NCI-H69 (cell line): ENCODE measurements around the gene FAM24A.
"Not testable (repeated sequence)": the region's sequence is repeated elsewhere in the genome, so short reads cannot be mapped to it uniquely, and the experiment has no call there.

ENCODE experiments used
- DNase-seq: peaks from one replicate; lab custom pipeline; 2025; lab: John Stamatoyannopoulos, UW

Gene FAM24A, protein sequence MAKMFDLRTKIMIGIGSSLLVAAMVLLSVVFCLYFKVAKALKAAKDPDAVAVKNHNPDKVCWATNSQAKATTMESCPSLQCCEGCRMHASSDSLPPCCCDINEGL

GRCh38 chr10:122910310-122910709, at the start of gene FAM24A:
Gene FAM24A, plus strand, starts transcription at chr10:122910610. Its CDS starts 1,025 bp downstream, at chr10:122911635.
- no peak for DNase-seq

GRCh38 chr10:122861711-122862161, 48.7 kb upstream of the FAM24A start:
- DNase-seq = no peak

DNA sequence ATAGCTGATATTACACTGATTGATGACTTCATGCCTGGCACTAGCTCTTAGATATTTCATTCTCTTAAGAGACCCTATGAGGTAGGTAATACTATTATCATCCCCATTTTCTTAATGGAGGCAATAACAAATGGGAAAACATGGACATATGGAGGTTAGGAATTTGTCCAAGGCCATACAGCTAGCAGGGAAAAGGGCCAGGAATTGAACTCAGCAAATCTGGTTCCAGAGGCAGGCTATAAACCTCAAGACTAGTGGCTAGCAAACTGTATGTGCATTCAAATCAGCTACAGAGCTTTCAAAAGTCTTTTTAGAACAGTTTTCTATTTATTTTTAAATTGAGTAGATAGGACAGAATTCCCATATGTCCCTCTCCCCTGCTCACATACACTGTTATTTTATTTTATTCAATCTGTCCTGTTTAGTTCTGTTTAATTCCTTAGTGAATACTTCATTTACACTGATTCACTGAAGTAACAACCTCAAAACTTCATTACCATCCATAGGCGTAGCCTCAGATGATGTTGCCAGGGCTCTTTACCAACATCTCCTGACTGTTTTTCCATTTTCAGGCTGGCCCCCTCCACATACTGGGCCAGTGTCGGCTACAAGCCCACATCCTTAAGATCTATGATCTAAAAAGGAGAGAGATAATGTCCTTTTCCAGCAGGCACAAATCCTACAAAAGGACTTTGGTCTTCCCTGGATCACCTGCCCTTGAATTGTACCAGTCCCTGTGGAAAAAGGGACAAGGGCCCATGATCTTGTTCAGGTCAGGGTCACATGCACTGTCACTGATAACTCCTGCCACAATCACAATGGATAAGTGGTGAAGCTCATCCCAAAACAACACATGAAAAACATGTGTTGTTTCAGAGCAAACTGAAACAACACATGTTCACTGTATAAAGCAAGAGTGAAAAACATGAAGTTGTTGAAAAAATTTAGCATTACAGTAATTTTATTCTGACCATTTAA, 46.9 kb upstream of the FAM24A start:
- DNase-seq = no peak

GRCh38 chr10:122864194-122864592, 46.2 kb upstream of the FAM24A start:
- DNase-seq = no peak

GRCh38 chr10:122864901-122865300, 45.5 kb upstream of the FAM24A start:
- no peak for DNase-seq

- DNase-seq = not testable (repeated sequence)
Measured at GRCh38 chr10:122866757-122867482, 43.5 kb upstream of the FAM24A start.

DNA sequence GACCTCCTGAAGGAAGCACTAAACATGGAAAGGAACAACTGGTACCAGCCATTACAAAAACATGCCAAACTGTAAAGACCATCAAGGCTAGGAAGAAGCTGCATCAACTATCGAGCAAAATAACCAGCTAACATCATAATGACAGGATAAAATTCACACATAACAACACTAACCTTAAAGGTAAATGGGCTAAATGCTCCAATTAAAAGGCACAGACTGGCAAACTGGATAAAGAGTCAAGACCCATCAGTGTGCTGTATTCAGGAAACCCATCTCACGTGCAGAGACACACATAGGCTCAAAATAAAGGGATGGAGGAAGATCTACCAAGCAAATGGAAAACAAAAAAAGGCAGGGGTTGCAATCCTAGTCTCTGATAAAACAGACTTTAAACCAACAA, 41.6 kb upstream of the FAM24A start:
- DNase-seq = not testable (repeated sequence)

GRCh38 chr10:122871947-122872346, 38.5 kb upstream of the FAM24A start:
- not testable (repeated sequence) for DNase-seq

DNA sequence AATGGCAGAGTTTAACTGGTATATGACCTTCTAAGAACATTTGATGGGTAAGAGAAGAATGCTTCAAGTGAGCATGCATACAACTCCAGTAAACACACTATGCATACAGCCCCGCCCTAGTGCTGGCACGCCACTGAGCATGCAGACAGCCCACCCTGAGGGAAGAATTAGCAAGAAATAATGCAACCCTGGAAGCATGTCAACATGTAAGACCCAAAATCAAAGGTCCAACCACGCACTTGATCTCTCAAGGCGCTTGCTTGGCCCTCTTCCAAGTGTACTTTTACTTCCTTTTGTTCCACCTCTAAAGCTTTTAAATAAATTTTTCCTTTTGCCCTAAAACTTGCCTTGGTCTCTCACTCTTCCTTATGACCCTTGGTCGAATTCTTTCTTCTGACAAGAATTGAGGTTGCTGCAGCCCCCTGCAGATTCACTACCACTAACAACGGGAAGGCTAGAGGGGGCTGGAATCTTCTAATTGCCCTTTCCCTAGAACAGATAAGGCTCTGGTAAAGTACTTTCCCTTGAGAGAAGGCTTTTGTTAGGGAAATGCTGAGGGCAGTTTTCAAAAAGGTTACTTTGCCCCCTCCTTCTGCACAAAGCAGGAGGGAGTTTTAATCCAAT, 34.5 kb upstream of the FAM24A start:
- no peak for DNase-seq

GRCh38 chr10:122876467-122876855, 33.9 kb upstream of the FAM24A start:
- DNase-seq = no peak

DNA sequence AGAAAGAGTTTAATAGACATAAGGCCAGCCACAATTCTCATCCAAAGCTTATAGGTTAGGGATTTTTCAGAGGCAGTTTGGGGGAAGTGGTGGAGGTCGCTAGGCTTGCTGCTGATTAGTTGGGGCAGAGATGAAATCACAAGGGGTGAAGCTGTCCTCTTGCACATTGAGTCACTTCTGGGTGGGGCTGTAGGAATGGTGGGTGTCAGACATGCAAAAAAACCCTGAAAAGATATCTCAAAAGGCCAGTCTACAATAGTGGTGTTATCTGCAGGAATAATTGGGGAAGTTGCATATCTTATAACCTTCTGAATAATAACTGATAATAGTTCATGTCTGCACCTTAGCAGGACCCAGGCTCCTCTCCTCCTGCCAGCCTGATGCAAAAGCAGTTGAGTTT, 33.1 kb upstream of the FAM24A start:
- DNase-seq = no peak

- DNase-seq = no peak
Measured at GRCh38 chr10:122878799-122879338, 31.5 kb upstream of the FAM24A start.

- DNase-seq = peak; percentile 86
Measured at GRCh38 chr10:122879339-122880273, 30.8 kb upstream of the FAM24A start, which contains the start of gene FAM24B. Gene FAM24B, minus strand, starts transcription at chr10:122879581. Its CDS starts 29,066 bp downstream, at chr10:122850515.

DNA sequence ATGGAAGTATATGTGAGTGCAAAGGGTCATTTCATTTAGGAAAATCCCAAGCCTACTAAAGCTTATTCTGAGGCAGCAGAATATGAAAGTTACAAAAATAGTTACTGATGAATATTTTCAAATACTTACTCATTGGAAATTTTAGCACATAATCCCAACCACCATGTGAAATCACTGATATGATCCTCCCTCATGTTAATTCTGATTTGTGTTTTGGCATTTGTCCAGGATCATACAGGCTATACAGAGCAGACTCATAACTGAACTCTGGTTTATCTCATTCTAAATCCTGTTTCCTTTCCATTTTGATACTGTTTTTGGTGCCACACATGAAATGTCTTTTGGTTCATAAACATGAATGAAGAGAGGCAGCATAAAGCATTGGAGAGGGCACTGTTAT, 27.6 kb upstream of the FAM24A start:
- no peak for DNase-seq

GRCh38 chr10:122884166-122884565, 26.2 kb upstream of the FAM24A start:
- no peak for DNase-seq

- DNase-seq = no peak
Measured at GRCh38 chr10:122894261-122894944, 16.0 kb upstream of the FAM24A start.

DNA sequence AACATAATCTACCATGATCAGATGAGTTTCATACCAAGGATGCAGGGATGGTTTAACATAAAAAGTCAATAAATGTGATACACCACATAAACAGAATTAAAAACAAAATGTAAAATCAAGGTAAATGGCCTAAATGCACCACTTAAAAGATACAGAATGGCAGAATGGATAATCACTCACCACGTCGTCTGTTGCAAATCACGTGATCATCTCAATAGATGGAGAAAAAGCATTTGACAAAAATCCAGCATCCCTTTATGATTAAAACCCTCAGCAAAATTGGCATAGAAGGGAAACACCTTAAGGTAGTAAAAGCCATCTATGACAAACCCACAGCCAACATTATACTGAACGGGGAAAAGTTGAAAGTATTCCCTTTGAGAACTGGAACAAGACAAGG, 6.5 kb upstream of the FAM24A start:
- DNase-seq = not testable (repeated sequence)

DNA sequence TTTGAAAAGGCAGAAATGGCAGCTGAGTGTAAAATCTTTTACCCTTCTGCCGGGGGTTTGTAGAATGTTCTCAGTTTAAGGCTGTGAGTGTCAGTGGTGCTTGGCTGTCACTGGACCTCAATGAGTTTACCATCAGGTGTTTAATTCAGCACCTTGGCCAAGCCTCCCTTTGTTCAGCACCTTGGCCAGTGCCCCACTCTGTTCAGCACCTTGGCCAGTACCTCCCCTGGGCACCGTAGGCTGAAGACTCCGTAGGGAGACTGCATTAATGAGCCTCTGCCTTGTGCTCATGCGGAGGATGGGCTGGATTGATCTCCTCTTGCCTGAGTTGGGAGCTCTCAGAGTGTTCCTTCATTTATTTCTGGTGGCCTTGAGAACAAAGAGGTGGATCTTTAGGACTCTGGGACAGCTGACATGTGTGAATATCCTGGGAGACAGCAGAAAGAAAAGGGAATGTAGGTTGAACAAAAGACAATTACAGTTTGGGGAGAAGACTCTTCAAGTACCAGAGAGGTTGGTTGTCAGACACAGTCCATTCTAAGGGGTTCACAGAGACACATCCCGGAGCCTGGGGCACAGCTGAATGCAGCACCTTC, 1.6 kb downstream of the FAM24A start:
- DNase-seq = no peak

DNA sequence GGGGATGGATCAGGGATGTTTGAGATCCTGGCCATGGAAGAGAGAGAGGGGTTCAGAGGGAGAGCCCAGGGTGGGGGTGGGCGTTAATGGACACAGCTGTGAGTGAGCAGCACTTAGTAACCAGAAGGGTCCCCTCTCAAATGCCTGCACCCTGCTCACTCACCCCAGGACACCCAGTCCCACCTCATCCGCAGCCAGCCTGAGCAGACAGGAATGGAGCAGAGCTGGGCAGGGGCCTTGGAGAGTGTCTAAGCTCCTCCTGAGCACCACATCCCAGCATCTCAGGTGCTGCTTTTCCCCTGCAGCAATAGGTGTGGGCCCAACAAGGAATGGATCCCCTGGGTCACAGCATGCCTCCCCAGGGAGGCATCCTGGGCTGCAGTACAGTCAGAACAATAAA, 5.3 kb downstream of the FAM24A start:
- no peak for DNase-seq

DNA sequence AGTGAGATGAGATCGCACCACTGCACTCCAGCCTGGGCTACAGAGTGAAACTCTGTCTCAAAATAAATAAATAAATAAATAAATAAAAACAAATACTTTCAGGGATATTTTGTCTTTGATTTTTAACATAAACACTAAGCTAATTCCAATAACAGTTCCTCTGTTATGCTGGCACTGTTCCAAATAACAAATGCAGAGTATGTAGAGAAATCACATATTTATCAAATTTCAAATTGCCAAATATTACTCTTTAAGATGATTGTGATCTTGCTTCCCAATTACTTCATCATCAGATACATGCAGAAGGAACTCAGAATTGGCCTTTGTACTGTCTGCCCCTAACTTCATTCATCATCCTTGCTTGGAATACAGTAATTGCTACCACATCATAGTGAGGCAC, 19.7 kb downstream of the FAM24A start:
- no peak for DNase-seq
